ENCODE measurements around the gene UTP18. TPM values are rescaled to one million over a fixed set of nuclear protein-coding genes. Genes with fewer than 3 reads are reported as not detected.

The UTP18 gene
- total and polyA plus RNA-seq, 2 of the 13 experiments (the other 11 are each of a cell fraction or from before 2014, with no cell fraction given), result 35.2 to 104 TPM

- no peak for TF ChIP-seq ADNP (CRISPR knock-in tag; IDR thresholded peaks at IDR 0.05)
- no peak for TF ChIP-seq PLSCR1 (CRISPR knock-in tag; IDR thresholded peaks at IDR 0.05; ENCODE audit: borderline replicate concordance)
- TF ChIP-seq ZNF629 (CRISPR knock-in tag; conservative IDR thresholded peaks at IDR 0.05), result no peak
- peak; percentile 73 for TF ChIP-seq AGO2 (optimal IDR thresholded peaks at IDR 0.05; ENCODE audit: low read depth, low read length)
- 0 out of 2 replicates have a peak, but pooled peaks have one; percentile 39 for TF ChIP-seq ZNF713 (CRISPR knock-in tag; IDR thresholded peaks at IDR 0.05)
- no peak for TF ChIP-seq ZNF484 (CRISPR knock-in tag; IDR thresholded peaks at IDR 0.05; ENCODE audit: borderline replicate concordance, low read depth)
- TF ChIP-seq SRY (CRISPR knock-in tag; IDR thresholded peaks at IDR 0.05), result peak; percentile 33; the same call in 1 of the 2 replicates
- TF ChIP-seq DNMT3B (CRISPR knock-in tag; conservative IDR thresholded peaks at IDR 0.05), result peak; percentile 91; the same call in 1 of the 2 replicates
- TF ChIP-seq FOXC1 (CRISPR knock-in tag; IDR thresholded peaks at IDR 0.05; ENCODE audit: borderline replicate concordance), result no peak; the same call in none of the 2 replicates
- no peak for TF ChIP-seq ZNF180 (CRISPR knock-in tag; IDR thresholded peaks at IDR 0.05; ENCODE audit: borderline replicate concordance, low read depth)
- no peak for TF ChIP-seq ZNF543 (CRISPR knock-in tag; IDR thresholded peaks at IDR 0.05)
- no peak for TF ChIP-seq DMTF1 (CRISPR knock-in tag; IDR thresholded peaks at IDR 0.05)
- no peak for TF ChIP-seq ZNF800 (CRISPR knock-in tag; IDR thresholded peaks at IDR 0.05)
- no peak; the same call in 1 of the 2 replicates for TF ChIP-seq RARA (CRISPR knock-in tag; IDR thresholded peaks at IDR 0.05)
- no peak for TF ChIP-seq NAIF1 (CRISPR knock-in tag; IDR thresholded peaks at IDR 0.05; ENCODE audit: borderline replicate concordance)
- no peak for TF ChIP-seq ZBTB4 (CRISPR knock-in tag; IDR thresholded peaks at IDR 0.05; ENCODE audit: borderline replicate concordance)
- TF ChIP-seq ZZZ3 (CRISPR knock-in tag; IDR thresholded peaks at IDR 0.05; ENCODE audit: borderline replicate concordance), result no peak
- no peak; the same call in 1 of the 2 replicates for TF ChIP-seq ZNF564 (CRISPR knock-in tag; IDR thresholded peaks at IDR 0.05)
- no peak for TF ChIP-seq TEF (CRISPR knock-in tag; IDR thresholded peaks at IDR 0.05)
- no peak for TF ChIP-seq NBN (conservative IDR thresholded peaks at IDR 0.05)
- no peak for TF ChIP-seq ZNF850 (CRISPR knock-in tag; conservative IDR thresholded peaks at IDR 0.05)
These were observed 646 bp upstream of the UTP18 start, which contains the start of gene MBTD1 (continued) for GRCh38 chr17:51259564-51260236.

All from HepG2 (cell line).